ENCODE results near the gene TREM1.
"Not testable (repeated sequence)": the region's sequence is repeated elsewhere in the genome, so short reads cannot be mapped to it uniquely, and the experiment has no call there.

Gene TREM1

GRCh38 chr6:41297248-41297647 lies 10.8 kb upstream of the TREM1 start:
- not testable (repeated sequence) for DNase-seq (ENCODE audit: low spot score)

- DNase-seq (ENCODE audit: low spot score) = no peak
These were observed 7.9 kb upstream of the TREM1 start for GRCh38 chr6:41294214-41294872.

DNA sequence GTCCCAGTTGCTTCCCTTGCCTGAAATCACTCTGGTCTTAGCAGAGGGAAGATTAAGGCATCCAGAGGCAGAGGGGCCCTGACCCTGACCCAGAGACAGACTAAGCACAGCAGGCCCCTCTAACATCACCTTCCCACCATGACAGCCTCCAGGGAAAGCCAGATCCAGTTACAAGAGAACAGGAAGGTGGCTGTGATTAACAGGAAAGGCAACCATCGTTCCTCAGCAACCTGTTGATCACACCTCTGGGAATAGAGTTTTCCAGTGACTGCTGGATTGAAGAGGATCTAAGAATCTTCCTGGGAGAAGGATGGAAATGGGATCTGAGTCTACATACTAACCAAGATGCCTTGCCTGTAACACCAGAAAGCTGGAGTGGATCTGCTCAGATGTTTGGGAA lies 5.2 kb upstream of the TREM1 start:
- DNase-seq (ENCODE audit: low spot score) = no peak

DNA sequence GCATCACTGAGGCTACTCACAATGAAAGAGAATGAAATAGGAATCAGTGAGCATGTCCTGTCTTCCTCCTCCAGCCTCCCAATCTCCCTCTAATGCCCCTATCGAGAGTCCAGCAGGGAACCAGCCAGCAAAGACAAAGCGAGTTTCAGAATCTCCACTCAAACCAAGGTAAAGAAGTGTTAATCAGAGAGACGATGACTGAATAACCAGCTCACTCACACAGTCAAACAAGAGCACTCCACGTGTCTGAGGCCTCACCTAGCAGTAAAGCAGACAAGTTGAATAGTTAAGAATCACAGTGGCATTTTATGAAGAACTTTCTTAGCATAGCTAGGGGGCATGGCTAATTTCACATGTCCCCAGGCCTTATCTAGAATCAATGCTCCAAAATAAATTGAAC lies 3.3 kb upstream of the TREM1 start:
- DNase-seq (ENCODE audit: low spot score) = no peak

DNA sequence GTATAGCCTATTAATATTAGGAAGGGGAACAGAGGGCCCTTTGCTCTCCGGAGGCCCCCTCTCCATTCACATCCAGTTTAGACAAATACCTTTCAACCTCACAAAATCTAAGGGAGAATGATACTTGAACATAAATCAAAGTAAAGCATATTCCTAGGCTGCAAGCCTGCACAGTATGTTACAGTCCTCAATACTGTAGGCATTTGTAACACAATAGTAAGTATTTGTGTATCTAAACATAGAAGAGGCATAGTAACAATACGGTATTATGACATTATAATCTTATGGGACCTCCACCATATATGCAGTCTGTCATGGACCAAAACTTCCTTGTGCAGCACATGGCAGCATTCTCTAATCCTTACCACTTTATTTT lies 2.3 kb upstream of the TREM1 start:
- DNase-seq (ENCODE audit: low spot score) = no peak

DNA sequence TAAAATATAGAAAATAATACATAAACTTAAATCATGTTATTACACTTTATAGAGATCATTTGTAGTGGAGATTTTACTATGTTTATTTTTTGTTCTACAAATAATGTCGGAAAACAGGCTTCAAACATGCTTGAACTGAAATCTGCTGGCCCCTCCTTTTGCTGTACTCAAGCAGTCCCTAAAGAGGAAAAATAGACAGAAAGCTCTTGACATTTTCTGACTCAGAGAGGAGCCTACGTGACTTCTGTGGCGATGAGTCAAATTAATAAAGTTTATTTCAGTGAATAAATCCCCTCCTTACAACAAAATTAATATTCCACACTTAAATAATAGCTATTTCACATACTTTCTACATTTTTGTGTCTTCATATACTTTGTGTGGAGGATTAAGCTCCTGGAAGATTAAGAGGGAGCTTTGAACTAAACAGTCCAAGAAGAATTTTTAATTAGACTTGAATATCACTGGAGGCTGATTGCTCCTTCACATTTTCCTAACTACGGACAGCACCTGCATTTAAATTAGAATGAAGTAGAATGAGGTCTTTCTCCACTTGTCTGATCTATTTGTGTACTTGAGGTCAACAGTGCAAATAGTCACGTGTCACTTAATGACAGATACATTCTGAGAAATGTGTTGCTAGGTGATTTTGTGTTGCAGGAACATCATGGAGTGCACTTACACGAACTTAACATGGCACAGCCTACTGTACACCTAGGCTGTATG lies 1.7 kb upstream of the TREM1 start:
- DNase-seq (ENCODE audit: low spot score) = peak; percentile 21

DNA sequence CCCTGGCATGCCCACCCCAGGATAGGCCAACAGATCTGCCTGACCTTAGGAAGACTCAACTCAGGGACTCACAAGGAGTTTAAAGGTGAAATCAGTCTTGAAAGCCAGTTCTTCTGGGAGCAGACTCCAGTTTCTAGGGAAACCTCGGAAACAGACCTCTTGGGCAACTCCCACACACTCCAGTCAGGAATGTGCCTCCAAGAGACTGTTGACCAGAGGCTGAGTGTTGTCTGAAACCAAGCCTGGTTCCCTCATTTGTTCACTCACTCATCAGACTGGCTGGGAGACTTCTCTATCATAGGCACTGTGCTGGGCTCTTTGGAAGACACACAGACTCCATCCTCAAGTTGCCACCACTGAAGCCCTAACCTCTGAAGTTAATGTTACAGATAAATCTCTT lies 1.8 kb downstream of the TREM1 start:
- no peak for DNase-seq (ENCODE audit: low spot score)

GRCh38 chr6:41283600-41283999 lies 2.9 kb downstream of the TREM1 start:
- no peak for DNase-seq (ENCODE audit: low spot score)

DNA sequence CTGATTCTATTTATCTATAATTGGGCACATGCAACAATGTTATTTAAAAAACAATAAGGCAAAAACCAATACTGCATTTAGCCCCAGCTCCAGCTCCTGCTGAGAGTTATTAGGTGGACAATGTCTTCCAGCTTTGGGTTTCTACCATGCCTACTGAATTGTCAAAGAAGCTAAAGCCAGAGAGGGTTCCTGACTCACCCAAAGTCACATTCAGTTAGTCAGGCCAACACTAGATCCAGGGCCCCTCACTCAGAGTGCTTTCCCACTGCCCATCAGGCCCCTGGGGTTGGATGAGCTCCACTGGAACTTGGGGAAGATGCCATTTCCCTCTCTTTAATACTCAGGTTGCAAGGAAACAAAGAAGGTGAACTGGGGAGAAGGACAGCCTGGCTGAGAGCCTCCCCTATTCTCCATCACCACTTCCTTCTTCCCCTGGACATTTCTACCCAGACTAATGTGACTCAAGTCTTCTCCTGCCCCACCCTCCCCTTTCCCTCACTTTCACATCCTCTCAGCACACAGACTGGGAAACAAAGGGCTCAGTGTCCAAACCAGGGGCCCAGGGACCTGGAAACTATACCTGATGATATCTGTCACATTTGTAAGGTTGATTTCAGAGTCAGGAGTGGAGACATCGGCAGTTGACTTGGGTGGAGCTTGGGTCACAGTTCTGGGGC lies 6.0 kb downstream of the TREM1 start:
- DNase-seq (ENCODE audit: low spot score) = no peak

DNA sequence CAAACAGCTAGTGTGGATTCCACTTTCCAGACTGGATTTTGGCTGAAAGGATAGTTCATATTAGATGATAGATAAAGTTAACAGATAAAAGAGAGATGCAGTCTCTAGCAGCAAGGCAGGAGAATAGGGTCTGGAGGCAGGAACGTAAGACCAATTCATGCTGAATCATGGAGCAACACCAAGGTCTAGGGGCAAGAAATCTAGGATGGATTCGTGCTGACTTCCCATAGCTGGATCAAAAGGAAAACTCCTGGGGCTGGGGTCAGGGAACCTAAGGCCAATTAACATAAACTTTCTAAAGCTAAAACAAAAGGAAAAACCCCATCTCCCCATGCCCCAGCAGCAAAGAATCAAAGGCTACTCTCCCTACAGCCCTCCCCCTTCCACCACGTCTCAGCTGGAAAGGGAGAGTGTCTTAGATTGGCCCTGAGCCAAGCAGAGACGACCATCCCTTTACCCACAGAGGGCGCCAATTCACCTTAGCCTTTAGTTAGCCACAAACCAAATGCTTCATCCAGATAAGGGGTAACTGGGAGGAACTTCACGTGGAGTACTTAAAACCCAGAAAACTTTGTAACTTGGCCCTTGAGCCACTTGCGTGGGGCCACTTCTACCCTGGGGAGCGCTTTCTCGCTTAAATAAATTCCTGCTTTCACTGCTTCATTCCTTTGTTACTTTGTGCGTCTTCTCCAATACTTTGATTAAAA lies 7.6 kb downstream of the TREM1 start:
- DNase-seq (ENCODE audit: low spot score) = peak; percentile 53

- no peak for DNase-seq (ENCODE audit: low spot score)
These were observed 8.9 kb downstream of the TREM1 start for GRCh38 chr6:41277605-41278004.

- no peak for DNase-seq (ENCODE audit: low spot score)
These were observed 11.0 kb downstream of the TREM1 start for GRCh38 chr6:41275489-41275888.

GRCh38 chr6:41274256-41274655 lies 12.2 kb downstream of the TREM1 start:
- no peak for DNase-seq (ENCODE audit: low spot score)

- no peak for DNase-seq (ENCODE audit: low spot score)
These were observed 12.8 kb downstream of the TREM1 start for GRCh38 chr6:41273714-41274113.

- no peak for DNase-seq (ENCODE audit: low spot score)
These were observed 13.8 kb downstream of the TREM1 start for GRCh38 chr6:41272591-41273240.

- no peak for DNase-seq (ENCODE audit: low spot score)
These were observed 14.5 kb downstream of the TREM1 start for GRCh38 chr6:41271901-41272395.

GRCh38 chr6:41269716-41270115 lies 16.8 kb downstream of the TREM1 start:
- no peak for DNase-seq (ENCODE audit: low spot score)

GRCh38 chr6:41269166-41269565 lies 17.3 kb downstream of the TREM1 start:
- no peak for DNase-seq (ENCODE audit: low spot score)

- DNase-seq (ENCODE audit: low spot score) = no peak
These were observed 18.0 kb downstream of the TREM1 start for GRCh38 chr6:41268478-41268877.

GRCh38 chr6:41266541-41266940 lies 19.9 kb downstream of the TREM1 start:
- DNase-seq (ENCODE audit: low spot score) = no peak

- no peak for DNase-seq (ENCODE audit: low spot score)
These were observed 23.2 kb downstream of the TREM1 start for GRCh38 chr6:41263267-41263666.

DNA sequence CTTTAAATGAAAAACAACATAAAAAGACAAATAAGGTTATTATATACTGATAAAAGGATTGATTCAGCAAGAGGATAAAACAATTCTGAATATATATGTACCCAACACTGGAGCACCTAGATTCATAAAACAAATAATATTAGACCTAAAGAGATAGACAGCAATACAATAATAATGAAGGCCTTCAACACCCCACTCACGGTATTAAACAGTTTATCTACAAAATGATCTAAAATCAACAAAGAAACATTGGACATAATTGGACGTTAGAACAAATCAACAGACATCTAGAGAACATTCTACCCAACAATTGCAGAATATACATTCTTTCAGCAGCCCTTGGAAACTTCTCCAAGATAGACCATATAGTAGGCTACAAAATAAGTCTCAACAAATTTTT lies 24.1 kb downstream of the TREM1 start:
- DNase-seq (ENCODE audit: low spot score) = no peak

All from SW480 (cell line).